SU-DHL-6 (cell line): ENCODE results near the gene ID4.

ENCODE experiments used
- CTCF ChIP-seq: fragments of 200-600 bp; sonication (generic); IDR thresholded peaks from one replicate; pipeline ENCODE4 v1.5.1; 2017; ENCODE audit warnings: antibody characterized with exemption, mild to moderate bottlenecking, low read length, moderate library complexity; ENCODE audit not compliant: insufficient read depth, poor library complexity, severe bottlenecking
- EZH2phosphoT487 ChIP-seq: fragments of 200-600 bp; sonication (generic), shearing (Covaris generic); conservative IDR thresholded peaks from 2 replicates; pipeline ENCODE4 v1.6.1; 2018; ENCODE audit warnings: mild to moderate bottlenecking, antibody characterized with exemption, low read length, moderate library complexity, mixed read lengths

- TF ChIP-seq CTCF (no peak), EZH2phosphoT487 (no peak)
Measured at GRCh38 chr6:19833947-19834346, 3.2 kb upstream of the ID4 start.
